Heart right ventricle (tissue), 16 donors: ENCODE data around the gene DYRK1A. TPM values are rescaled to one million over a fixed set of nuclear protein-coding genes. Genes with fewer than 3 reads are reported as not detected.

Experiments
- ATAC-seq, 8 donors: fragments of 200-7000 bp; cut with Tn5 transposase; one replicate each; pipeline ENCODE4 v1.9.1; 2020; ENCODE audit warnings: mild to moderate bottlenecking in 8 of 8, moderate library complexity in 8 of 8, moderate number of reproducible peaks in 1 of 8
- DNase-seq, 2 donors: peaks; one replicate each; pipeline ENCODE4 v3.0.0-alpha.2; 2020
- H3K27ac ChIP-seq, 10 donors: fragments of 200-600 bp; sonication (generic) in 2 of 10; one replicate each; pipeline versions ENCODE4 v1.5.0 to v1.8.0; 2020 to 2022; ENCODE audit warnings: mild to moderate bottlenecking in 3 of 10
- H3K27me3 ChIP-seq, 7 donors: fragments of 200-600 bp; one replicate each; pipeline ENCODE4 v1.8.0; 2021 to 2022; ENCODE audit warnings: mild to moderate bottlenecking in 2 of 7
- H3K36me3 ChIP-seq, 9 donors: fragments of 200-600 bp; sonication (generic) in 1 of 9; one replicate each; pipeline versions ENCODE4 v1.5.0 to v1.8.0; 2020 to 2022; ENCODE audit warnings: mild to moderate bottlenecking in 2 of 9
- H3K4me1 ChIP-seq, 9 donors: fragments of 200-600 bp; sonication (generic) in 1 of 9; one replicate each; pipeline versions ENCODE4 v1.5.0 to v1.8.0; 2020 to 2022; ENCODE audit warnings: mild to moderate bottlenecking in 4 of 9
- H3K4me3 ChIP-seq, 10 donors: fragments of 200-600 bp; sonication (generic) in 2 of 10; one replicate each; pipeline versions ENCODE4 v1.5.0 to v1.8.0; 2020 to 2022; ENCODE audit warnings: mild to moderate bottlenecking in 7 of 10, moderate library complexity in 2 of 10
- H3K9me3 ChIP-seq, 11 donors: fragments of 200-600 bp in 10 of 11; sonication (generic) in 2 of 11; one replicate each; pipeline versions ENCODE4 v1.5.0 to v1.8.0; 2013 to 2022; ENCODE audit warnings: mild to moderate bottlenecking in 2 of 11, control low read depth in 1 of 11, moderate library complexity in 1 of 11
- CTCF ChIP-seq, 9 donors: fragments of 200-600 bp; sonication (generic) in 2 of 9; IDR thresholded peaks; one replicate each; pipeline versions ENCODE4 v1.5.0 to v1.8.0; 2021 to 2022; ENCODE audit warnings: antibody characterized with exemption in 9 of 9, mild to moderate bottlenecking in 5 of 9, moderate library complexity in 1 of 9
- WGBS, 2 donors: extraction: QIAGEN DNeasy Blood & Tissue Kit; methylation state at CpG; one replicate each; pipeline ENCODE4 v1.1.7; 2013; ENCODE audit warnings: inconsistent platforms in 1 of 2; 5-methylcytosine and 5-hydroxymethylcytosine counted together
- intact Hi-C, 10 donors: fragments of 100-400 bp; cut with DNase I; formaldehyde crosslinking; loops; one replicate each; pipeline versions ENCODE4 v1.11.1 to v1.14.2; 2022
- polyA plus RNA-seq, 2 donors: library from polyadenylated mRNA; stranded (reverse); fragments of 200-250 nt; gene quantifications; one replicate each; pipeline ENCODE4 v1.2.3, GENCODE V29; 2013
- total RNA-seq, 10 donors: library from RNA; stranded (reverse); fragmentation: NEBNext Ultra II Directional in 3 of 10; extraction: Animal tissue kit (Norgen Biotek cat#: 25700) in 3 of 10; gene quantifications; one replicate each; pipeline versions ENCODE4 v1.2.1 to v1.2.4, GENCODE V29; 2021 to 2023
- donor health status: Arrhythmogenic right ventricular cardiomyopathy.
- donor health status: ischemic (EF 13 %, LVEDD 7.1; RV severe dilation, severe dysfunction).
- donor health status: healthy with polysubstance abuse.
- donor health status: DM: no; HTN: yes; CAD: no.
- donor health status: DM: no; HTN: no; CAD: no.
- donor health status: ischemic (EF 25% LVEDD 6.9; RV normal size, moderate dysfunction).
- donor health status: ischemic (EF 25% LVEDD 5.7; RV mildly dilated, moderate dysfunction).
- donor health status: healthy.
- donor health status: DM: yes; HTN: yes; CAD: no.
- donor health status: Ischemic cardiomyopathy.
- donor health status: ischemic (EF 35%, LVEDD 5.7; RV mildly dilated, moderate dysfunction).
- donor health status: nonischemic (EF 11% LVEDD 7.7; RV severe dilation, severe dysfunction).
- donor health status: DM: yes; HTN: yes; CAD: no.
- donor health status: PGD.
- donor health status: ischemic (EF 29% LVEDD 5.4; RV normal size, mild dysfunction).
- donor health status: nonischemic (EF 23%, LVEDD 6.1; RV moderate dilation, normal function).

DYRK1A gene
- total and polyA plus RNA-seq, 12 donors = 24.7 to 94.2 (median 73.2) TPM

GRCh38 chr21:37557261-37557950 lies 190.8 kb downstream of the DYRK1A start:
- intact Hi-C loops = loop anchor here in 2 of 10 donors (10.0 kb wide), 2 partner anchors 183 to 193 kb away; partner anchors contain the start of gene DYRK1A (in 1 of the 2)
- H3K4me1 ChIP-seq = peaks cover 0 to 39% (median 17%) of the 10 kb centered on the region in 9 donors
- TF ChIP-seq CTCF (IDR thresholded peaks at IDR 0.05) = no peak
- H3K27me3 ChIP-seq = no peaks in the 10 kb centered on the region
- H3K4me3 ChIP-seq = peak overlapping the region in 3 of 10 donors; percentile 1 to 16 (median 14)
- 52 to 66% methylated on average over 8 of the region's 8 CpGs for WGBS, 2 donors
- peak overlapping the region in 8 of 10 donors; percentile 12 to 61 (median 38) for H3K27ac ChIP-seq
- DNase-seq (no peak), ATAC-seq (no peak)
- no peaks in the 10 kb centered on the region for H3K36me3 ChIP-seq
- peaks cover 0 to 11% (median 0%) of the 10 kb centered on the region in 11 donors for H3K9me3 ChIP-seq

GRCh38 chr21:37558676-37559211 lies 192.2 kb downstream of the DYRK1A start:
- H3K4me1 ChIP-seq = peaks cover 0 to 36% (median 17%) of the 10 kb centered on the region in 9 donors
- no peaks in the 10 kb centered on the region for H3K27me3 ChIP-seq
- 89 to 94% methylated on average over 8 of the region's 8 CpGs for whole genome bisulfite sequencing, 2 donors
- H3K4me3 ChIP-seq = no peak overlapping the region
- ATAC-seq = no peak
- no peak overlapping the region for H3K27ac ChIP-seq
- H3K36me3 ChIP-seq = no peaks in the 10 kb centered on the region
- peaks cover 0 to 11% (median 0%) of the 10 kb centered on the region in 11 donors for H3K9me3 ChIP-seq
- no peak for DNase-seq
- intact Hi-C loops = loop anchor here in 2 of 10 donors (10.0 kb wide), 2 partner anchors 184 to 194 kb away; partner anchors contain the start of gene DYRK1A (in 1 of the 2)
- no peak for TF ChIP-seq CTCF (IDR thresholded peaks at IDR 0.05)

GRCh38 chr21:37560385-37560784 lies 193.8 kb downstream of the DYRK1A start:
- H3K4me3 ChIP-seq = no peak overlapping the region
- peak; percentile 28 to 31 for DNase-seq
- intact Hi-C loops = loop anchor here in 6 of 10 donors (5.0 to 10.0 kb wide), 7 partner anchors 66 to 486 kb away; partner anchors contain the start of genes DYRK1A (in 3 of the 6), VPS26C (in 2 of the 6), PIGP (in 1 of the 6) and TTC3 (in 1 of the 6)

More at GRCh38 chr21:37560385-37560784, 193.8 kb downstream of the DYRK1A start:
- no peaks in the 10 kb centered on the region for H3K36me3 ChIP-seq
- H3K4me1 ChIP-seq = peaks cover 0 to 44% (median 25%) of the 10 kb centered on the region in 9 donors
- H3K27ac ChIP-seq = peak overlapping the region in 4 of 10 donors; percentile 0 to 53 (median 24)
- 64 to 73% methylated on average over 5 of the region's 5 CpGs for WGBS, 2 donors
- no peaks in the 10 kb centered on the region for H3K27me3 ChIP-seq
- H3K9me3 ChIP-seq = peaks cover 0 to 11% (median 0%) of the 10 kb centered on the region in 11 donors
- ATAC-seq = no peak
- TF ChIP-seq CTCF (IDR thresholded peaks at IDR 0.05) = no peak
